HAP-1 (cell line): ENCODE measurements around the gene OR4K5.

Source experiments
- DNase-seq, 2 experiments: peaks; one replicate each; pipeline ENCODE4 v3.0.0-alpha.2; 2016 to 2020; ENCODE audit warnings: low spot score in 2 of 2
- H3K27me3 ChIP-seq: fragments of 250-450 bp; sonication (Bioruptor Pico); 2 replicates; pipeline ENCODE4 v1.5.1; 2020; ENCODE audit warnings: low read depth, mild to moderate bottlenecking, moderate library complexity
- H3K36me3 ChIP-seq: fragments of 250-450 bp; sonication (Bioruptor Pico); replicated peaks from 2 replicates; pipeline ENCODE4 v1.5.1; 2020; ENCODE audit warnings: mild to moderate bottlenecking
- H3K4me1 ChIP-seq: fragments of 250-450 bp; sonication (Bioruptor Pico); 2 replicates; pipeline ENCODE4 v1.5.1; 2020; ENCODE audit warnings: mild to moderate bottlenecking
- H3K4me3 ChIP-seq: fragments of 250-450 bp; sonication (Bioruptor Pico); 2 replicates; pipeline ENCODE4 v1.5.1; 2020; ENCODE audit warnings: mild to moderate bottlenecking, moderate library complexity
- H3K9me3 ChIP-seq: fragments of 250-450 bp; sonication (Bioruptor Pico); 2 replicates; pipeline ENCODE4 v1.5.1; 2020; ENCODE audit warnings: mild to moderate bottlenecking, moderate library complexity
- in situ Hi-C: fragments of 300-500 bp; cut with MboI; formaldehyde crosslinking; loops from 3 replicates; pipeline ENCODE4 v1.14.3; 2020; ENCODE audit warnings: low sequenced_read_pairs, inconsistent platforms, mixed read lengths

OR4K5 gene, protein sequence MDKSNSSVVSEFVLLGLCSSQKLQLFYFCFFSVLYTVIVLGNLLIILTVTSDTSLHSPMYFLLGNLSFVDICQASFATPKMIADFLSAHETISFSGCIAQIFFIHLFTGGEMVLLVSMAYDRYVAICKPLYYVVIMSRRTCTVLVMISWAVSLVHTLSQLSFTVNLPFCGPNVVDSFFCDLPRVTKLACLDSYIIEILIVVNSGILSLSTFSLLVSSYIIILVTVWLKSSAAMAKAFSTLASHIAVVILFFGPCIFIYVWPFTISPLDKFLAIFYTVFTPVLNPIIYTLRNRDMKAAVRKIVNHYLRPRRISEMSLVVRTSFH

GRCh38 chr14:19920021-19920657, at the start of gene OR4K5:
Gene OR4K5, plus strand, starts transcription at chr14:19920607. Its CDS starts 0 bp downstream, at chr14:19920607.
- Histone ChIP-seq H3K4me1 (no peaks in the 10 kb centered on the region), H3K27me3 (no peaks in the 10 kb centered on the region), H3K36me3 (no peaks in the 10 kb centered on the region), H3K9me3 (peaks cover 13% of the 10 kb centered on the region), H3K4me3 (no peak within 1 kb of the TSS)
- no peak for DNase-seq
- in situ Hi-C loops = no loop called here

DNA sequence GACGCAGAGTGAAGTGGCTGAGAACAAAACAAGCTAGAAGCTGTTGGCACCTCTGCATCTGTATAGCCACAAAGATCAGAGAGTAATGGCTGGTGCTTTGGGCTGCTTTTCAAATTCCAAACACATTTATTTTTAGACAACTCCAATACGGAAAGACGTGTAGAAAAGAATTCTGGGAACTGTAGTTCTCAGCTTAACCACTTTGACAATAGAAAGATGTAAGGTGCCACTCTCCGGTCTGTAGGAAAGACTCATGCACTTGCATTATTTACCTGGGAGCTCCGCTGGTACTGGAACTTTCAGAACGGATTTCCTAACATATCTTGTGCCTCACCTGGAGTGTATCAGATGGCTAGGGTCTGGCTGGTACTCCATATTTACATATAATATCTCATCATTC, 47.2 kb upstream of the OR4K5 start:
- Histone ChIP-seq H3K27me3 (no peaks in the 10 kb centered on the region), H3K4me1 (no peaks in the 10 kb centered on the region), H3K9me3 (peaks cover 12% of the 10 kb centered on the region), H3K4me3 (no peak overlapping the region), H3K36me3 (no peaks in the 10 kb centered on the region)
- in situ Hi-C loops = no loop called here
- no peak for DNase-seq

DNA sequence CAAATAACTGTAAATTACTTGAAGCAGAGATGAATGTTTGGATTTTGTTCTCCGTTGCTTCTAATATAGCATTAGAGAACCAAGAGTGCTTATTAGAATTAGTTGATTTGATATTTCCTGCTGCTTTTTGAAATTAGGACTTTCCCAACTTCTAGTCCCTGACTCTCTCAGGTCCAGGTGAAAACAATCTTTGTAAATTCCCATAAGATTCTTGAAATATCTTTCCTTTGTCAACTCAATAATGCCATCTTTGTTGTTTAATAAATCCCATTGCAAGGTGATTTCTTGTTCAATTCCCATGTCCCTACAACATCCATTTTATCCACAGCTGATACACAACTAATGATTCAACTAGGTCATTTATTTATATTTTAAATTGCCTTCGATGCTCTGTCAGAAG, 45.6 kb upstream of the OR4K5 start, which contains the start of gene OR4K2:
Gene OR4K2 (plus strand): TSS at position 301 of the 400 bp plus-strand sequence. CDS start 1,126 bp downstream, outside the sequence.
- H3K27me3 ChIP-seq = no peaks in the 10 kb centered on the region
- no peaks in the 10 kb centered on the region for H3K4me1 ChIP-seq
- DNase-seq = no peak
- in situ Hi-C loops = no loop called here
- peaks cover 6% of the 10 kb centered on the region for H3K9me3 ChIP-seq
- no peak within 1 kb of the TSS for H3K4me3 ChIP-seq
- no peaks in the 10 kb centered on the region for H3K36me3 ChIP-seq

- peaks cover 3% of the 10 kb centered on the region for H3K9me3 ChIP-seq
These were observed 42.3 kb upstream of the OR4K5 start for GRCh38 chr14:19878029-19878642.

DNA sequence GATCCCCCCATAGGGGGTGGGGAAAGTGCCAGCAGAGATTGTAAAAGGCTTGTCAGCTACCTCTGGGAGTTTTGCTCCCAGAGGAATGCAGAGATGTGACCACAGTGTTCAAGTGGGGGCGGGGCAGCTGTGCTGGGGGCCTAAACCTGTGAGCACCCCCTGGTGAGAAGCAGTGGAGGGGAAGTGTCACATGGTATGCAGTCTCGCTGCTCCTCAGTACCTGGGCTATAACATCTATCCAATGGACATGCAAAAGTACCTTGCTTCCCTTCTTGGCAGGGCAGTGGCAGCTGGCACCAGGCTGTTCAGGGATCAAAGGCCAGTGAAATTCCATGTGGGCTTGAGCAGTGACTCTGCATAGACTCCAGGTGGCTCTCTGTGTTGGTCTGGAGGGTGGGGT, 25.1 kb upstream of the OR4K5 start:
- Histone ChIP-seq H3K9me3 (peaks cover 44% of the 10 kb centered on the region), H3K4me3 (no peak overlapping the region), H3K27me3 (no peaks in the 10 kb centered on the region), H3K4me1 (no peaks in the 10 kb centered on the region), H3K36me3 (no peaks in the 10 kb centered on the region)
- in situ Hi-C loops = no loop called here
- no peak for DNase-seq

More at GRCh38 chr14:19878029-19878642, 42.3 kb upstream of the OR4K5 start:
- in situ Hi-C loops = no loop called here
- no peak for DNase-seq
- Histone ChIP-seq H3K27me3 (no peaks in the 10 kb centered on the region), H3K4me1 (no peaks in the 10 kb centered on the region), H3K4me3 (no peak overlapping the region), H3K36me3 (no peaks in the 10 kb centered on the region)

- no peak for DNase-seq
- H3K36me3 ChIP-seq = no peaks in the 10 kb centered on the region
- no peak overlapping the region for H3K4me3 ChIP-seq
- in situ Hi-C loops = no loop called here
- H3K27me3 ChIP-seq = no peaks in the 10 kb centered on the region
- H3K4me1 ChIP-seq = no peaks in the 10 kb centered on the region
- peaks cover 16% of the 10 kb centered on the region for H3K9me3 ChIP-seq
These were observed 19.4 kb upstream of the OR4K5 start for GRCh38 chr14:19900999-19901398.

- in situ Hi-C loops = no loop called here
- DNase-seq = no peak
- Histone ChIP-seq H3K27me3 (no peaks in the 10 kb centered on the region), H3K9me3 (peaks cover 8% of the 10 kb centered on the region; the same call in 1 of the 2 replicates), H3K36me3 (no peaks in the 10 kb centered on the region), H3K4me3 (no peak overlapping the region), H3K4me1 (no peaks in the 10 kb centered on the region)
These were observed 18.0 kb upstream of the OR4K5 start for GRCh38 chr14:19902409-19902808.

DNA sequence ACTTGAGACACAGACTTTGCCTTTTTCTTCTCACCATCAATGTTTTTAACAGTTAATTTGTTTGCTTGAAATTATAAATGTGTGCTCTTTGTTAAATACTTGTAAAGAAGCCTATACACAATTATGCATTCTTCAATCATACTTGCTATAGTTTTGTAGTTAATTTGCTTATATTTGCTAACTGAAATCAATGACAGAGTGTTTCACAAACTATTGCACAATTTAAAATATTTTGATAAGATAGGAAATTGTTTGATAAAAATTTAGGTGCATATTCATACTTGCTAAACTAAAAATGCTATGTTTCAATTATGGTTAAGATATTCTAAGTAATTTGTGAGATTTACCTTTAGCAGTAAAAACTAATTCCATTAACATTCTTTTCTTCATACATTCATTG, 13.7 kb upstream of the OR4K5 start:
- in situ Hi-C loops = no loop called here
- no peaks in the 10 kb centered on the region for H3K36me3 ChIP-seq
- DNase-seq = no peak
- H3K9me3 ChIP-seq = peaks cover 5% of the 10 kb centered on the region; the same call in 1 of the 2 replicates
- H3K4me1 ChIP-seq = no peaks in the 10 kb centered on the region
- no peaks in the 10 kb centered on the region for H3K27me3 ChIP-seq
- no peak overlapping the region for H3K4me3 ChIP-seq

GRCh38 chr14:19911114-19911513, 9.3 kb upstream of the OR4K5 start:
- Histone ChIP-seq H3K27me3 (no peaks in the 10 kb centered on the region), H3K9me3 (peaks cover 6% of the 10 kb centered on the region; the same call in 1 of the 2 replicates), H3K36me3 (no peaks in the 10 kb centered on the region), H3K4me3 (no peak overlapping the region), H3K4me1 (no peaks in the 10 kb centered on the region)
- in situ Hi-C loops = no loop called here
- no peak for DNase-seq

GRCh38 chr14:19917243-19917642, 3.2 kb upstream of the OR4K5 start:
- no peak for DNase-seq
- Histone ChIP-seq H3K9me3 (peaks cover 12% of the 10 kb centered on the region), H3K27me3 (no peaks in the 10 kb centered on the region), H3K36me3 (no peaks in the 10 kb centered on the region), H3K4me1 (no peaks in the 10 kb centered on the region), H3K4me3 (no peak overlapping the region)
- in situ Hi-C loops = no loop called here

DNA sequence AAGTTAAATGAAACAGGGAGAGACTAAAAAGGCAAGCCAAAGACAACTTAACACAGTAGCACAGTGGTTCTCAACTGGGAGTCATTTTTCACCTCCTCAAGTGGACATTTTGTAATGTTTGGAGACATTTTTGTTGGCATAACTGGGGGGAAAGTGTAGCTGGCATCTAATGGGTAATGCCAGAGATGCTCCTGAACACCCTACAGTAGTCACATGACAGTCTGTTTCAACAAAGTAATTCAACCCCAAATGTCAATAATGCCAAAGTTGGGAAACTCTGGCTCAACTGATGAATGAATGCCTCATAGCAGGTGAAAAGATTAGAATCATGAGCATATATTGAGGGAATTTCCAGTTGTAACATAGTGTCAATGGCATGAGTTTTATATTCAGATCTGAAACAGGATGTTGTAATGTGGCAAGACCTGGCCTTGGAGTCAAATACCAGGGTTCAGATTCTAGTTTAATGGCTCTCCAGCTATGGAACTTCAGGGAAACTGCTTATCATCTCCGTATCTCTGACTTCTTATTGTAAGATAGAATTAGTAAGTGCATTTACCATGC, 2.4 kb upstream of the OR4K5 start:
- H3K36me3 ChIP-seq = no peaks in the 10 kb centered on the region
- H3K9me3 ChIP-seq = peaks cover 9% of the 10 kb centered on the region
- no peaks in the 10 kb centered on the region for H3K4me1 ChIP-seq
- in situ Hi-C loops = no loop called here
- no peak for DNase-seq
- H3K4me3 ChIP-seq = no peak overlapping the region
- H3K27me3 ChIP-seq = no peaks in the 10 kb centered on the region

DNA sequence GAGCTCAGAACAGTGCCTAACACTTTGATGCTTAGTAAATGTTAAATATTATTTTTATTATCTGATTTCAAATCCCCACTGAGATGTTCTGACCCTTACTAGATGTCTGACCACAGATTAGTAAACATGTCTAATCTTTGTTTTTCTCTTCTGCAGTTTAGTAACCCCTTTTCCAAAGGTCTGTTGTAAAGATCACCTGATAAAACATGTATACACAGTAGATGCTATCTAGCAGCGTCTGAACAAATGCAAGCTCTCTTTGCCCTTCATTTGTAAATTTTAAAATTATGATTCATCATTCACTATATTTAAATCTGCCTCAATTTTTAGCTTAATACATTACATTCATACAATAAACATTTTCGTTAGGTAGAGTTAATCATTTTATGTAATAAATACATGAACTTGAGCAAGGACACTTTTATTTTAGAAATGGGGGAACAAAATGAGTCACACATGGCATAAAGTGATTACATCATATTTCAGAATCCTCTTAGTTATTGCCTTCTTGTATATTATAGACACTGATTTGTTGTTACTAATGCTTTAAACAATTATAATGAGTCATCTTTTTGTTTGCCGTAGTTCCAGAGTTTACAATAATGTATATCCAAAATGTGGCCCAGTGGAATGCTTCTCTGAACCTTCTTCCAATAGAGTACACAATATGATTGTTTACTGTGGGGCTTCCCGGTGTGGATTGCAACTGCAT, 1.7 kb upstream of the OR4K5 start:
- H3K9me3 ChIP-seq = peaks cover 9% of the 10 kb centered on the region
- in situ Hi-C loops = no loop called here
- H3K36me3 ChIP-seq = no peaks in the 10 kb centered on the region
- H3K4me3 ChIP-seq = no peak overlapping the region
- no peak for DNase-seq
- no peaks in the 10 kb centered on the region for H3K4me1 ChIP-seq
- H3K27me3 ChIP-seq = no peaks in the 10 kb centered on the region

GRCh38 chr14:19930617-19931016, 10.2 kb downstream of the OR4K5 start, which contains the start of gene OR4K1:
Gene OR4K1, plus strand, starts transcription at chr14:19930917. Its CDS starts 4,750 bp downstream, at chr14:19935667.
- no peak for DNase-seq
- peaks cover 17% of the 10 kb centered on the region for H3K9me3 ChIP-seq
- in situ Hi-C loops = no loop called here

More at GRCh38 chr14:19930617-19931016, 10.2 kb downstream of the OR4K5 start, which contains the start of gene OR4K1:
- H3K4me1 ChIP-seq = no peaks in the 10 kb centered on the region
- H3K27me3 ChIP-seq = no peaks in the 10 kb centered on the region
- H3K4me3 ChIP-seq = no peak within 1 kb of the TSS
- H3K36me3 ChIP-seq = no peaks in the 10 kb centered on the region
